WERI-Rb-1 (cell line): ENCODE data around the gene FHOD3.
A peak's percentile ranks its signal among the peaks of the same experiment; 100 is the strongest.

Experiments
- DNase-seq: peaks from one replicate; pipeline ENCODE4 v3.0.0-alpha.2; 2020
- H3K27ac ChIP-seq: fragments of 250-450 bp; sonication (Bioruptor Pico); 2 replicates; pipeline ENCODE4 v1.5.1; 2020; ENCODE audit warnings: mild to moderate bottlenecking, moderate library complexity
- H3K27me3 ChIP-seq: fragments of 250-450 bp; sonication (Bioruptor Pico); 2 replicates; pipeline ENCODE4 v1.5.1; 2021; ENCODE audit warnings: mild to moderate bottlenecking, low read depth, moderate library complexity; ENCODE audit not compliant: insufficient read depth, severe bottlenecking
- H3K36me3 ChIP-seq: fragments of 250-450 bp; sonication (Bioruptor Pico); 2 replicates; pipeline ENCODE4 v1.5.1; 2020; ENCODE audit warnings: mild to moderate bottlenecking, moderate library complexity
- H3K4me3 ChIP-seq: 2 replicates; pipeline ENCODE4 v1.5.1; 2011; ENCODE audit warnings: low read depth, mild to moderate bottlenecking, control low read depth, low read length
- H3K9me3 ChIP-seq: fragments of 250-450 bp; sonication (Bioruptor Pico); 2 replicates; pipeline ENCODE4 v1.5.1; 2021; ENCODE audit warnings: mild to moderate bottlenecking, moderate library complexity; ENCODE audit not compliant: severe bottlenecking
- CTCF ChIP-seq: IDR thresholded peaks from 2 replicates; pipeline ENCODE4 v1.5.1; 2011; ENCODE audit warnings: low read depth, mild to moderate bottlenecking, control low read depth, inconsistent platforms, low read length

Gene FHOD3

GRCh38 chr18:36649205-36649604, 351.7 kb downstream of the FHOD3 start:
- H3K9me3 ChIP-seq: no peaks in the 10 kb centered on the region
- peak; percentile 18; the same call in 1 of the 2 replicates for TF ChIP-seq CTCF
- no peak overlapping the region for H3K27ac ChIP-seq
- no peak overlapping the region for H3K4me3 ChIP-seq
- H3K27me3 ChIP-seq: no peaks in the 10 kb centered on the region
- H3K36me3 ChIP-seq: no peaks in the 10 kb centered on the region
- DNase-seq: no peak

GRCh38 chr18:36650266-36650665, 352.8 kb downstream of the FHOD3 start:
- TF ChIP-seq CTCF: no peak
- DNase-seq: no peak

GRCh38 chr18:36650906-36651305, 353.4 kb downstream of the FHOD3 start:
- Histone ChIP-seq H3K27me3 (no peaks in the 10 kb centered on the region), H3K27ac (no peak overlapping the region), H3K9me3 (no peaks in the 10 kb centered on the region), H3K36me3 (no peaks in the 10 kb centered on the region), H3K4me3 (no peak overlapping the region)
- no peak for DNase-seq
- TF ChIP-seq CTCF: no peak

More at GRCh38 chr18:36650266-36650665, 352.8 kb downstream of the FHOD3 start:
- no peaks in the 10 kb centered on the region for H3K27me3 ChIP-seq
- no peak overlapping the region for H3K27ac ChIP-seq
- no peaks in the 10 kb centered on the region for H3K36me3 ChIP-seq
- H3K9me3 ChIP-seq: no peaks in the 10 kb centered on the region
- H3K4me3 ChIP-seq: no peak overlapping the region

- DNase-seq: no peak
- Histone ChIP-seq H3K9me3 (no peaks in the 10 kb centered on the region), H3K27ac (no peak overlapping the region), H3K36me3 (no peaks in the 10 kb centered on the region), H3K4me3 (no peak overlapping the region), H3K27me3 (no peaks in the 10 kb centered on the region)
- TF ChIP-seq CTCF: no peak
Measured at GRCh38 chr18:36652503-36652902, 355.0 kb downstream of the FHOD3 start.

GRCh38 chr18:36653141-36653869, 355.8 kb downstream of the FHOD3 start:
- Histone ChIP-seq H3K27ac (no peak overlapping the region), H3K9me3 (no peaks in the 10 kb centered on the region), H3K4me3 (no peak overlapping the region), H3K27me3 (no peaks in the 10 kb centered on the region), H3K36me3 (no peaks in the 10 kb centered on the region)
- DNase-seq: no peak
- no peak for TF ChIP-seq CTCF

- TF ChIP-seq CTCF: no peak
- Histone ChIP-seq H3K36me3 (no peaks in the 10 kb centered on the region), H3K9me3 (no peaks in the 10 kb centered on the region), H3K27ac (no peak overlapping the region), H3K4me3 (no peak overlapping the region), H3K27me3 (no peaks in the 10 kb centered on the region)
- no peak for DNase-seq
Measured at GRCh38 chr18:36653870-36654269, 356.4 kb downstream of the FHOD3 start.
